Endothelial cell of umbilical vein (primary cell): ENCODE data around the gene NKX6-2. TPM values are rescaled to one million over a fixed set of nuclear protein-coding genes. Genes with fewer than 3 reads are reported as not detected.

Experiments used
- BruUV-seq: library from RNA; stranded (reverse); fragments of 400-500 nt; replicated peaks from 2 replicates; lab custom pipeline; 2021; lab: Mats Ljungman, UMichigan
- CTCF ChIA-PET: fragments of 300-600, 350-600 bp; sonication (Branson Sonifier 250); formaldehyde crosslinking; loops from one replicate; lab custom pipeline; 2021; ENCODE audit warnings: antibody characterized with exemption, inconsistent platforms; lab: Charles Lee
- POLR2A ChIA-PET: fragments of 300-600, 350-600 bp; sonication (Branson Sonifier 250); formaldehyde crosslinking; loops from one replicate; lab custom pipeline; 2021; ENCODE audit warnings: antibody characterized with exemption, inconsistent platforms; lab: Charles Lee
- DNase-seq: peaks from one replicate; pipeline ENCODE4 v3.0.0-alpha.2; 2011; ENCODE audit warnings: low read depth, low spot score
- FAIRE-seq: peaks from 2 replicates; lab custom pipeline; 2011; peaks lifted over from hg19 to GRCh38; lab: Jason Lieb, UNC
- H2AFZ ChIP-seq: 2 replicates; pipeline ENCODE4 v1.6.0; 2012; ENCODE audit warnings: low read depth, low read length, control low read depth, inconsistent platforms
- H3K27ac ChIP-seq: 2 replicates; pipeline ENCODE4 v1.5.1; 2011; ENCODE audit warnings: low read depth, mild to moderate bottlenecking, control low read depth, low read length, moderate library complexity; ENCODE audit not compliant: insufficient read depth
- H3K27me3 ChIP-seq, 2 experiments: 2 replicates each; pipeline versions ENCODE4 v1.6.0 to v1.6.1; 2011; ENCODE audit warnings: low read length in 2 of 2, mixed read lengths in 1 of 2; ENCODE audit not compliant: control insufficient read depth in 2 of 2, insufficient read depth in 2 of 2
- H3K36me3 ChIP-seq, 2 experiments: 2 replicates in 1 of 2; 3 replicates in 1 of 2; pipeline ENCODE4 v1.5.1; 2011; ENCODE audit warnings: low read length in 2 of 2, mild to moderate bottlenecking in 1 of 2, moderate library complexity in 1 of 2; ENCODE audit not compliant: control insufficient read depth in 2 of 2, insufficient read depth in 2 of 2; ENCODE audit errors: extremely low read depth in 1 of 2
- H3K4me1 ChIP-seq: 3 replicates; pipeline ENCODE4 v1.5.1; 2011; ENCODE audit warnings: mild to moderate bottlenecking, low read length; ENCODE audit not compliant: control insufficient read depth, insufficient read depth; ENCODE audit errors: extremely low read depth
- H3K4me2 ChIP-seq: 2 replicates; pipeline ENCODE4 v1.6.1; 2011; ENCODE audit warnings: low read length, control low read depth, mixed read lengths; ENCODE audit not compliant: insufficient read depth
- H3K4me3 ChIP-seq, 3 experiments: fragments of 200-600 bp in 1 of 3; sonication (generic), shearing (Covaris generic) in 1 of 3; replicated peaks in 1 of 3; 2 replicates each; pipeline ENCODE4 v1.5.1; 2011 to 2016; ENCODE audit warnings: control low read depth in 3 of 3, low read length in 3 of 3, mild to moderate bottlenecking in 2 of 3, inconsistent platforms in 1 of 3, low read depth in 1 of 3, moderate library complexity in 1 of 3; ENCODE audit not compliant: insufficient read depth in 1 of 3
- H3K79me2 ChIP-seq: 2 replicates; pipeline ENCODE4 v1.6.0; 2012; ENCODE audit warnings: low read length, inconsistent platforms; ENCODE audit not compliant: control insufficient read depth, insufficient read depth
- H3K9ac ChIP-seq: replicated peaks from 2 replicates; pipeline ENCODE3; 2011; ENCODE audit warnings: low read length, control low read depth; ENCODE audit not compliant: insufficient read depth; ENCODE audit errors: extremely low read depth
- H3K9me1 ChIP-seq: replicated peaks from 3 replicates; pipeline ENCODE4 v1.6.0; 2011; ENCODE audit warnings: mild to moderate bottlenecking, low read length; ENCODE audit not compliant: control insufficient read depth, insufficient read depth; ENCODE audit errors: extremely low read depth
- H3K9me3 ChIP-seq: replicated peaks from 2 replicates; pipeline ENCODE4 v1.5.1; 2012; ENCODE audit warnings: low read length, inconsistent platforms; ENCODE audit not compliant: control insufficient read depth, insufficient read depth
- H4K20me1 ChIP-seq: replicated peaks from 2 replicates; pipeline ENCODE3; 2011; ENCODE audit warnings: mild to moderate bottlenecking, low read length; ENCODE audit not compliant: control insufficient read depth, insufficient read depth; ENCODE audit errors: extremely low read depth
- CTCF ChIP-seq, 2 donors: IDR thresholded peaks; 1 replicate in 1 of 2; 2 replicates in 1 of 2; pipeline ENCODE4 v1.5.1; 2011; ENCODE audit warnings: low read length in 2 of 2, mild to moderate bottlenecking in 2 of 2, moderate library complexity in 2 of 2, control low read depth in 1 of 2, inconsistent platforms in 1 of 2, low read depth in 1 of 2; ENCODE audit not compliant: insufficient read depth in 1 of 2; ENCODE audit errors: extremely low read depth in 1 of 2
- EZH2 ChIP-seq: IDR thresholded peaks from 2 replicates; pipeline ENCODE4 v1.6.1; 2012; ENCODE audit warnings: borderline replicate concordance, low read depth, mild to moderate bottlenecking, moderate library complexity, low read length, inconsistent platforms; ENCODE audit not compliant: severe bottlenecking
- FOS ChIP-seq: IDR thresholded peaks from 2 replicates; pipeline ENCODE4 v1.6.1; 2011; ENCODE audit warnings: mild to moderate bottlenecking, low read length, moderate library complexity, borderline replicate concordance; ENCODE audit not compliant: insufficient read depth
- GATA2 ChIP-seq: IDR thresholded peaks from 2 replicates; pipeline ENCODE4 v1.7.0; 2011; ENCODE audit warnings: low read depth, mild to moderate bottlenecking, moderate library complexity, mixed read lengths, low read length; ENCODE audit not compliant: insufficient read length, insufficient read depth
- JUN ChIP-seq: IDR thresholded peaks from 2 replicates; pipeline ENCODE4 v1.6.1; 2011; ENCODE audit warnings: borderline replicate concordance, low read depth; ENCODE audit not compliant: insufficient read length, insufficient read depth
- MAX ChIP-seq: IDR thresholded peaks from 2 replicates; pipeline ENCODE4 v1.6.1; 2011; ENCODE audit not compliant: insufficient read depth, insufficient read length
- MYC ChIP-seq: IDR thresholded peaks from one replicate; pipeline ENCODE4 v1.6.1; 2011; ENCODE audit warnings: mild to moderate bottlenecking, low read depth, low read length
- POLR2A ChIP-seq: IDR thresholded peaks from 2 replicates; pipeline ENCODE4 v1.6.1; 2012; ENCODE audit warnings: low read depth, mild to moderate bottlenecking, control low read depth, low read length
- POLR2AphosphoS5 ChIP-seq: IDR thresholded peaks from 2 replicates; pipeline ENCODE4 v1.6.1; 2012; ENCODE audit warnings: low read depth, mild to moderate bottlenecking, control low read depth, low read length, moderate library complexity; ENCODE audit not compliant: insufficient read depth
- dilution Hi-C: fragments of 300-500 bp; cut with MboI; formaldehyde crosslinking; loops from one replicate; pipeline ENCODE4 v1.15.0; 2019; ENCODE audit warnings: low sequenced_read_pairs; ENCODE audit not compliant: extremely low pct_ligation_motif_present
- intact Hi-C: fragments of 100-400 bp; cut with micrococcal nuclease; formaldehyde crosslinking; loops from one replicate; pipeline ENCODE4 v1.10.0; 2022
- polyA plus RNA-seq, 4 experiments: library from polyadenylated mRNA; depleted of rRNA in 3 of 4; stranded (reverse) in 3 of 4; unstranded in 1 of 4; fragments of >200 nt; gene quantifications; 2 replicates each; pipeline versions ENCODE4 v1.2.1 to v1.2.3, GENCODE V29; 2011 to 2012; ENCODE audit warnings: missing spikeins in 1 of 4
- total RNA-seq: library from RNA; stranded (reverse); gene quantifications from 2 replicates; pipeline ENCODE4 v1.2.3, GENCODE V29; 2021

The NKX6-2 gene
- total and polyA plus RNA-seq, 2 donors (not counting 3 experiments of a cell fraction or from before 2014, with no cell fraction given): not detected

- intact Hi-C loops (no loop called here), dilution Hi-C loops (no loop called here)
- no peaks in the 10 kb centered on the region for H3K36me3 ChIP-seq
- no peaks in the 10 kb centered on the region for H3K9me3 ChIP-seq
- BruUV-seq: no TSS peak
- CTCF ChIA-PET: no interaction called here
- POLR2A ChIA-PET: no interaction called here
- no peak overlapping the region for H2AFZ ChIP-seq
- FAIRE-seq: no peak
- no peaks in the 10 kb centered on the region for H3K27me3 ChIP-seq
- TF ChIP-seq EZH2 (no peak), POLR2A (no peak), JUN (no peak), POLR2AphosphoS5 (no peak), GATA2 (no peak), CTCF (IDR thresholded peaks at IDR 0.05; ENCODE audit: extremely low read depth in 1 of 2, insufficient read depth in 1 of 2, low read depth in 1 of 2, low read length in 2 of 2) (no peak), MAX (no peak), FOS (no peak), MYC (no peak)
- no peak overlapping the region for H3K9ac ChIP-seq
- H3K9me1 ChIP-seq: no peaks in the 10 kb centered on the region
- no peaks in the 10 kb centered on the region for H3K79me2 ChIP-seq
- DNase-seq: no peak
- no peaks in the 10 kb centered on the region for H3K4me1 ChIP-seq
- H3K4me2 ChIP-seq: no peak overlapping the region
- H3K27ac ChIP-seq: no peak overlapping the region
- H3K4me3 ChIP-seq: no peak overlapping the region
- no peaks in the 10 kb centered on the region for H4K20me1 ChIP-seq
These were observed 47.3 kb downstream of the NKX6-2 start for GRCh38 chr10:132738454-132739224.
